Smooth muscle cell (in vitro differentiated cells): ENCODE measurements around the gene TANGO2. TPM values are rescaled to one million over a fixed set of nuclear protein-coding genes. Genes with fewer than 3 reads are reported as not detected.

Experiments used
- DNase-seq: peaks from one replicate; lab custom pipeline; 2025; ENCODE audit not compliant: unreplicated experiment; lab: John Stamatoyannopoulos, UW
- H2AFZ ChIP-seq: fragments of 200-600 bp; sonication (generic); 2 replicates; pipeline ENCODE4 v1.6.0; 2016; ENCODE audit warnings: antibody characterized with exemption, low read depth, mild to moderate bottlenecking
- H3F3A ChIP-seq: fragments of 200-600 bp; sonication (generic); 2 replicates; pipeline ENCODE4 v1.6.0; 2017; ENCODE audit warnings: antibody characterized with exemption, low read depth
- H3K27ac ChIP-seq: fragments of 200-600 bp; sonication (generic); 2 replicates; pipeline ENCODE4 v1.5.1; 2016; ENCODE audit warnings: low read depth, mild to moderate bottlenecking
- H3K27me3 ChIP-seq: fragments of 200-600 bp; sonication (generic); 2 replicates; pipeline ENCODE4 v1.6.1; 2016; ENCODE audit warnings: low read depth, mild to moderate bottlenecking
- H3K36me3 ChIP-seq: fragments of 200-600 bp; sonication (generic); 2 replicates; pipeline ENCODE4 v1.5.1; 2016; ENCODE audit warnings: low read depth
- H3K4me1 ChIP-seq: fragments of 200-600 bp; sonication (generic); 2 replicates; pipeline ENCODE4 v1.5.1; 2016; ENCODE audit warnings: low read depth
- H3K4me2 ChIP-seq: fragments of 200-600 bp; sonication (generic); 2 replicates; pipeline ENCODE4 v1.6.0; 2016; ENCODE audit warnings: mild to moderate bottlenecking
- H3K4me3 ChIP-seq: fragments of 200-600 bp; sonication (generic); 2 replicates; pipeline ENCODE4 v1.5.1; 2016; ENCODE audit warnings: mild to moderate bottlenecking
- H3K79me2 ChIP-seq: fragments of 200-600 bp; sonication (generic); 2 replicates; pipeline ENCODE4 v1.6.0; 2016; ENCODE audit warnings: low read depth, mild to moderate bottlenecking
- H3K9ac ChIP-seq: fragments of 200-600 bp; sonication (generic); 2 replicates; pipeline ENCODE4 v1.6.0; 2016; ENCODE audit warnings: low read depth
- H3K9me3 ChIP-seq: fragments of 200-600 bp; sonication (generic); replicated peaks from 2 replicates; pipeline ENCODE4 v1.5.1; 2016; ENCODE audit warnings: low read depth
- H4K20me1 ChIP-seq: fragments of 200-600 bp; sonication (generic); 2 replicates; pipeline ENCODE4 v1.6.0; 2016; ENCODE audit warnings: low read depth
- WGBS: methylation state at CpG from one replicate; pipeline ENCODE4 v1.1.7; 2016; ENCODE audit warnings: low lambda C conversion rate; 5-methylcytosine and 5-hydroxymethylcytosine counted together
- polyA plus RNA-seq: library from polyadenylated mRNA; unstranded; fragments of >200 nt; fragmentation: Nextera tagmentation; extraction: Ambion mirVana; gene quantifications from 2 replicates; pipeline ENCODE4 v1.2.1, GENCODE V29; 2016
- total RNA-seq: library from RNA; depleted of rRNA; stranded (reverse); fragments of >200 nt; gene quantifications from 2 replicates; pipeline ENCODE4 v1.2.3, GENCODE V29; 2014
- TF ChIP-seq, protein P1 (sequence below): fragments of 200-600 bp; sonication (generic); IDR thresholded peaks from 2 replicates; pipeline ENCODE4 v1.5.1; 2017; ENCODE audit warnings: borderline replicate concordance, mild to moderate bottlenecking, antibody characterized with exemption; ENCODE audit not compliant: insufficient read depth, poor library complexity, severe bottlenecking

The TANGO2 gene
- total and polyA plus RNA-seq, 2 experiments from 2014 or later = 10.8 to 14.7 TPM

DNA sequence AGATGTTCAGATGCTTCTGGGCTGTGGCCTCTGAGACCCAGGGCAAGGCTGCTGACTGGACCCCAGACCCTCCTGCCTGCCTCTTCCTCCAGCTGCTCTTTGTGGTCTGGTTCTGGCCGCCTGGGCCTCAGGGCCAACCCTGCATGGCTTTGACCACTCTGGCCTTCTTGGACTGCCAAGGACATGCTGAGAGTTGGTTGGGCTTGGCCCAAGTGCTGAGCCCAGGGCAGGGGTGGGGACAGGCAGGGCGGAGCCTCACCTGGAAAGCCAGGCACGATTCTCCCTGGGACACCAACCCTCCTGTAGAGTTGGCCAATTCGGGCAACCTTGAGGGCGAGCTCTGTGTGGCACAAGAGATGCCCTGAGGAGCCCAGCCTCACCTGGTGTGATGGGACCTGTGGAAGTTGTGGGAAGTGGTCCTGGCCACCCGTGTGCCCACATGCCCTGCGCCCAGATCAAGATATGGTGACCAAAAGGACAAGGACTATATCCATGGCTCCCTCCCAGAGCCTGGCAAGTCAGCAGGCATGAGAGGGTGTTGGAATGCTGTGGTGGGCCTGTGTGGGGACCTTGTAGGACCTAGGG lies 11.6 kb downstream of the TANGO2 start:
- Histone ChIP-seq H3K27ac (no peak overlapping the region), H3K4me3 (no peak overlapping the region), H3K4me2 (no peak overlapping the region), H3K79me2 (no peaks in the 10 kb centered on the region), H3K9me3 (no peaks in the 10 kb centered on the region), H3K4me1 (no peaks in the 10 kb centered on the region), H3F3A (no peaks in the 10 kb centered on the region), H3K27me3 (no peaks in the 10 kb centered on the region), H4K20me1 (peaks cover 77% of the 10 kb centered on the region), H3K9ac (no peak overlapping the region), H2AFZ (no peak overlapping the region), H3K36me3 (no peaks in the 10 kb centered on the region)
- DNase-seq = no peak
- TF ChIP-seq, protein P1, sequence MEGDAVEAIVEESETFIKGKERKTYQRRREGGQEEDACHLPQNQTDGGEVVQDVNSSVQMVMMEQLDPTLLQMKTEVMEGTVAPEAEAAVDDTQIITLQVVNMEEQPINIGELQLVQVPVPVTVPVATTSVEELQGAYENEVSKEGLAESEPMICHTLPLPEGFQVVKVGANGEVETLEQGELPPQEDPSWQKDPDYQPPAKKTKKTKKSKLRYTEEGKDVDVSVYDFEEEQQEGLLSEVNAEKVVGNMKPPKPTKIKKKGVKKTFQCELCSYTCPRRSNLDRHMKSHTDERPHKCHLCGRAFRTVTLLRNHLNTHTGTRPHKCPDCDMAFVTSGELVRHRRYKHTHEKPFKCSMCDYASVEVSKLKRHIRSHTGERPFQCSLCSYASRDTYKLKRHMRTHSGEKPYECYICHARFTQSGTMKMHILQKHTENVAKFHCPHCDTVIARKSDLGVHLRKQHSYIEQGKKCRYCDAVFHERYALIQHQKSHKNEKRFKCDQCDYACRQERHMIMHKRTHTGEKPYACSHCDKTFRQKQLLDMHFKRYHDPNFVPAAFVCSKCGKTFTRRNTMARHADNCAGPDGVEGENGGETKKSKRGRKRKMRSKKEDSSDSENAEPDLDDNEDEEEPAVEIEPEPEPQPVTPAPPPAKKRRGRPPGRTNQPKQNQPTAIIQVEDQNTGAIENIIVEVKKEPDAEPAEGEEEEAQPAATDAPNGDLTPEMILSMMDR = no peak
- 98% methylated on average over 7 of the region's 7 CpGs for WGBS

DNA sequence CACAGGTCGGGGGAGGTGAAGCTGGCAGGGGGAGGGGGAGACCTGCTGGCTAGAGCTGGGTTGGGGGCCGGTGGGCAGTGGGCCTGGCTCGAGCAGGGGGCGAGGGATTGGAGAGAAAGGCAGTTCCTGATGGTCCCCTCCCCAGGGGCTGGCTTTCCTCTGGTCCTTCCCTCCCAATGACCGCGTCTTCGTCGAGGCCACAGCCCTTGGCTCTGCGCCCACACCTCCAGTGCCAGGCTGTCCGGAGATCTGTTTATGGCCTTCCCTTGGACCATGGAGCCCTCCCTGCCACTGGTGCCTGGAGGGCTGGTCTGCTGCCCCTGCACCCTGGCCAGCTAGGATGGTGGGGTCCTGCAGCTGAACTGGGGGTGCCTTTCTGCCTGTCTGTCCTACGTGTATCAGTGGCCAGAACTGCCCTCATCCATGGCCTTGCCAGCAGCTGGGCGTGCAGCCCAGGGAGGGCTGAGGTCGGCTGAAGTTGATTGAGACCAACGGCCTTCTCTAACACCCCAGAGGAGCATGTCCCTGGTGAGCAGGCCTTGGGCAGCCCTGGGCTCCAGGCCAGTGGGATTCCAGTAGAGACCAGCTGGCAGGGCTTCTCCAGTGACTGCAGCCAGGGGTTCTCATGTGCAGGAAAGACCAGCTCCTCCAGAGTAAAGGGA lies 12.3 kb downstream of the TANGO2 start:
- no peaks in the 10 kb centered on the region for H3K9me3 ChIP-seq
- no peaks in the 10 kb centered on the region for H3K4me1 ChIP-seq
- no peaks in the 10 kb centered on the region for H3K36me3 ChIP-seq
- H3K27me3 ChIP-seq = no peaks in the 10 kb centered on the region
- no peak overlapping the region for H3K9ac ChIP-seq
- TF ChIP-seq, protein P1 = no peak
- H3K4me2 ChIP-seq = no peak overlapping the region
- H2AFZ ChIP-seq = no peak overlapping the region
- H3K27ac ChIP-seq = no peak overlapping the region
- DNase-seq = no peak
- no peak overlapping the region for H3K4me3 ChIP-seq
- no peaks in the 10 kb centered on the region for H3F3A ChIP-seq
- H4K20me1 ChIP-seq = peaks cover 73% of the 10 kb centered on the region
- WGBS = over 99% methylated on average over 14 of the region's 14 CpGs
- H3K79me2 ChIP-seq = no peaks in the 10 kb centered on the region

DNA sequence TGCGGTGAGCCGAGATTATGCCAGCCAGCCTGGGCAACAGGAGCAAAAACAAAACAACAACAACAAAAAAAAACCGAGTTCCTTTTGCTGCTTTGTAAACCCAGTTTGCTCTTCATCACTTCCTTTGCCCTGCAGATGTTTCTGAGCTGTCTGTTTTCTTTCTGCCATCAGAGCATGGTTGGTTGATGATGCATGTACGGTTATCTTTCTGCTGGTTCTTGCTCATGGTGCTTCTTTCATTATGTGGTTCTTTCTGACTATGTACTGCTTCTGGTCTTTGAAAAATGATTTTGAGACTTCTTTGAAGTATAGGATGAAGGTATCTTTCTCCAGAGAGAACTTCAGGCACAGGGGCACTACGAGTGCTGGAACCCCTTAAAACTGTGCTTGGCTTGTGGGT lies 13.2 kb downstream of the TANGO2 start:
- Histone ChIP-seq H4K20me1 (peaks cover 63% of the 10 kb centered on the region), H2AFZ (no peak overlapping the region), H3K27ac (no peak overlapping the region), H3K4me3 (no peak overlapping the region), H3K4me1 (no peaks in the 10 kb centered on the region), H3K36me3 (no peaks in the 10 kb centered on the region), H3K79me2 (no peaks in the 10 kb centered on the region), H3K27me3 (no peaks in the 10 kb centered on the region), H3K9ac (no peak overlapping the region), H3K4me2 (no peak overlapping the region), H3F3A (no peaks in the 10 kb centered on the region), H3K9me3 (no peaks in the 10 kb centered on the region)
- 83% methylated on average over 5 of the region's 5 CpGs for WGBS
- DNase-seq = no peak
- TF ChIP-seq, protein P1 = no peak
